GM19455 (cell line): ENCODE data around the gene NCOA4.
A peak's percentile ranks its signal among the peaks of the same experiment; 100 is the strongest.
"Not testable (repeated sequence)": the region's sequence is repeated elsewhere in the genome, so short reads cannot be mapped to it uniquely, and the experiment has no call there.

ENCODE experiments used
- ATAC-seq: cut with Tn5 transposase; IDR thresholded peaks from one replicate; pipeline ENCODE4 v1.9.1; 2021; ENCODE audit not compliant: unreplicated experiment

The NCOA4 gene

DNA sequence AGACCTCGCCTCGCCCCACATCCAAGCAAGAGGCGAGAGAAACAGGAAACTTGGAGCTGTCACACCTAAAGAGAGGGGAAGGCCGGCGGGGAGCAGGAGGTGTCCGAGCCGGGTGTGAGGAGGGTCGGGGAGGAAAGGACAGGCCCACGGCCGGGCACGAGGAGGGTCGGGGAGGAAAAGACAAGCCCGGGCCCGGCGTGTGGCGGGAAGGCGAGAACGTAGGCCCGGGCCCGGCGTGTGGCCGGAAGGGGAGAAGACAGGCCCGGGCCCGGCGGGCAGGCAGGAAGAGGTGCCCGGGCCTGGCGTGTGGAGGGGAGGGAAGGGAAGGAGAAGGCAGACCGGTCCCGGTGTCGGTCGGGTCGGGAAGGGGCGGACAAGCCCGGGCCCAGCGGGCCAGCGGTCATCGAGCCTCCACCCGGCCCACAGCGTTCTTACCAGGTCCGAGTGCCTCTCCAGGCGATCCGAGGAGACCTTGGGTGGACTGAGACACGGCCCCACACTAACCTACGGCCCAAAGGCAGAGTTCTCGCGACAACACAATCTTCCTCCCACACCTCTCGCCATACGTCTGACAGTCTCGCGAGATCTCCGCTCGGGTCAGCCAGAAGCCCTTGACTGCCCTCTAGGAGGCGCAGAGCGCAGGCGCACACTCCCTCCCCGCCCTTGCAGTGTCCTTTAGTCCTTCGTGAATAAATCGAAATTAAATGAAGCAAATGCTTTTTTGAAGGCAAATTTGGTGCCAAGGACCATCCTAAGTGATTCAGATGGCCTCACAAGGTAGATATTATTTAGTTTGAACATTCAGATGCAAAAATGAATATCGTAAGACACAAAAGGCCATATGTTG lies at the start of gene NCOA4:
Gene NCOA4, minus strand, starts transcription at position 533 of the 847 bp plus-strand sequence. CDS start 13,943 bp downstream, outside the sequence.
- peak; percentile 97 for ATAC-seq

DNA sequence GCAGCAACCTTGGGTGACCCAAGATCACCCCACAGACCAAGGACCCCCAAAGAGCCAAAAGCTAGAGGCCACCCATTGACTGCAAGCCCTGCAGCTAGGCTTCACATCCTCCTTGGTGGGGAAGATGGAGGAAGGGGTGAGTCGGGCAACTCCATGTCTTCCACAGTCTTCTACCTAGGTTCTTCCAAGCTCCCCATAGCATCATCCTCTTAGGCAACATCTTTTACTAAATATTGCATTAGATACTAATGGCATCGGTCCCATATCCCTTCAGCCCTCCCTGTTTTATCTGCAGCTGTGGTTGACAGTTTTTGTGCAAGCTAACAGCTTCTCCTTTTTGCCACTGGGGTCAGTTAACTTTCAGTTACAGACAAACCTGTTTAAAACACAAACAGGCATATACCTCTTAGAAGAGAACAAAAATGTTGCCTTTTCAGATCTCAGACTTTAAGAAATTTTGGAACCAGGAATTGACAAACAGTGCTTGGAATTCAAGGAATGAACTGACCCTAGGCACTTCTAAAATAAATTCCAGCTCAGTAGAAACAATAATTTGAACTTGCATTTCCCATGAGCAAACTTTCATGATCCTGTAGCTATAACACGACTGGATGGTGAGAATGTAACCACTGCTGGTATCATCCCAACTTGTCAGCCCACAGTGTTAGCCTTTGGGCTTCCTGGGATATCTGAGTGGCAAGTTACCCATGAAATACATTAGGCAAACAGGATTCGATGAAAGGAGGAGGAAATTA lies 49.6 kb upstream of the NCOA4 start:
- no peak for ATAC-seq

DNA sequence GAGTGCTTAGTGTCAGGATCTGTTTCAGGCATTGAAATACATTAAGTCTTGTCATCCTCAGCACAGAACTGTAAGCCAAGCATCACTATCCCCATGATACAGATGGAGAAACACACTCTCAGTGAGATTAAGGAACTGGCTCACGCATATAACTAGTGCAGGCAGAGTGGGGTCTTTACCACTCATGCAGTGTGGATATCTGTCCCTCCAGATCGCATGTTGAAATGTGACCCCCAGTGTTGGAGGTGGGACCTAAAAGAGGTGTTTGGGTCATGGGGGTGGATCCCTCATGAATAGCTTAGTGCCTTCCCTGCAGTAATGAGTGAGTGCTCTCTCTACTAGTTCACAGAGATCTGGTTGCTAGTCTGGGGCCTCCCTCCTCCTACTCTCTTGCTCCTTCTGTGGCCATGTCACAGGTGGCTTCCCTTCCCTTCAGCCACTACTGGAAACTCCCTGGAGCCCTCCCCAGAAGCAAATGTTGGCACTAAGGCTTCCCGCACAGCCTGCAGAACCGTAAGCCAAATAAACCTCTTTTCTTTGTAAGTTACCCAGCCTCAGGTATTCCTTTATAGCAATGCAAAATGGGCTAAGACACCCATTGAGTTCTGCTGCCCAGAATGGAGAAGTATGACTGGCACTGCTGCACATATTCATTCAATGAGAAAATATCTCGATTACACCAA lies 47.4 kb upstream of the NCOA4 start:
- ATAC-seq = no peak

DNA sequence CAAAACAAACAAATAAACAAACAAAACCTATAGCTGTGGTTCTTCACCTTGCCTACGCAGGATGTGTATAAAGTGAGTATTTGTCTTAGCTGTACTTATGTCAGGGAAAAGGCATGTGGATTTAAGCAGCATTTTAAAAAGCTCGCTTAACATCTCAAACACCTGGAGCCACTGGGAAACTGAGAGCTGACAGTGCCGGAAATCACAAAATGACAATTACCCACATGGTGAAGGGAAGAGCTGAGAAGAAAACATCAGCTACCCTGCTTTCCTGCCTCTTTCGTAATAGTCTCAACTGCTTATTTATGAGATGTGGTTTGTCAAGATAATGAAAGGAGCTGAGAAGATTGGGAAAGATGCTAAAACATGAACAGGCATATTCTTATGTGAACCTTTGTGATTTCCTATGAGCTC lies 46.7 kb upstream of the NCOA4 start:
- ATAC-seq = no peak

DNA sequence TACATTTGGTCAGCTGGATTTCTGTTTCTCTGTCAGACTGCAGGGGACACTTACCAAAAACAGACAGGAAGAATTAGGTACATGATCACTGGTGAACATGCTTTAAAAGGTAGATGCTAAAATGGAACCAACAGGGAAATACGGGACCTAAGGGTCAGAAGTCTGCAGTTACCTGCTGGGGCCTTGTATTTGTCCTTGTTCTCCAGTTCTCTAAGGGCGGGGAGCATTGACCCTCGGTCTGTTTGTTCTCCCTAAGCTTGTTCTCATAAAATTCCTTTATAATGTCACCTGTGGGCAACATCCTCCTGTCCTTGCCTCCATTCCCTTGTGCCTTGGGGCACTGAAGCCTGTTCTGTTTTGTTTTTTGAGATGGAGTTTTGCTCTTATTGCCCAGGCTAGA lies 45.4 kb upstream of the NCOA4 start:
- ATAC-seq = no peak

DNA sequence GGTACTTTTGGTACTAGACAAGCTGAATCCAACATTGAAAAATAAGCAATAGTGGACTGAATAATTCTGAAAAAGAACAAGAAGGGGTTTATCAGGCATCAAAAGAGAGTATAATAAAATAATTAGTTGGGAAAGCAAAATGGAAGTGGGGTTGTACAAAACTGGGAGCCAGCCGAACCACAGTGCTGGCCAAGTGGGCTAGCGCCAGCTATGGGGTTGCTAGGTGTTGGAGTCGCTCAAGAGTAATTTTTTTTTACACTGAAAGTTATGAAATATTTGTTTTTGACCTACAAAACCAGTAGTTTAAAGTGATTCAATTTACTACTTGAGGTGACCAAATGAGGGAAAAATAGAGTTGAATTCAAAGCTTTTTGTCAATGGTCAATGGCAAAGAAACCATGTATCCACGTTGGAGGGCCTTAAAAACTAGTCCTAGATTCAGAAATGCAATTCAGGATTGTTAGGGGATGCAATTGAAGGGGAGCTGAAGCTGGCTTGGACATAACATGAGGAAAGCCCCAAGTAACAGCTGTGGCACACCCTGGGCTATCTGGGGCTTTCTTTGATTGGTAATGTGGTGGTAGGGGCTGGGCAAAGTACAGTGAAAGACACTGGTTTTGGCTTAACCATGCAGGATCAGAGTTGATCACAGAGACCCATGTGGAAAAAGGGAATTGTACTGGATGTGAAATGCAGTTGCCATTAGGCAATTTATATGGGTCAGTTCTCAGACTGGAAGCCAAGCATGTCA lies 43.9 kb upstream of the NCOA4 start:
- ATAC-seq = no peak

DNA sequence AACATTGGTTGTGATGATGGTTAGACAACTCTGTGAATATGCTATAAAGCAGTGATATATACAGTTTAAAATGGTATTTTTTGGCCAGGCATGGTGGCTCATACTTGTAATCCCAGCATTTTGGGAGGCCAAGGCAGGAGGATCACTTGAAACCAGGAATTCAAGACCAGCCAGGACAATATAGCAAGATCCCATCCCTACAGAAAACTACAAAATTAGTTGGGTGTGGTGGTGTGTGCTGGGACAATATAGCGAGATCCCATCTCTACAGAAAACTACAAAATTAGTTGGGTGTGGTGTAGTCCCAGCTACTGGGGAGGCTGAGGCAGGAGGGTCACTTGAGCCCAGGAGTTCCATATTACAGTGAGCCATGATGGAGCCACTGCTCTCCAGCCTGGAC lies 43.1 kb upstream of the NCOA4 start:
- ATAC-seq = no peak

DNA sequence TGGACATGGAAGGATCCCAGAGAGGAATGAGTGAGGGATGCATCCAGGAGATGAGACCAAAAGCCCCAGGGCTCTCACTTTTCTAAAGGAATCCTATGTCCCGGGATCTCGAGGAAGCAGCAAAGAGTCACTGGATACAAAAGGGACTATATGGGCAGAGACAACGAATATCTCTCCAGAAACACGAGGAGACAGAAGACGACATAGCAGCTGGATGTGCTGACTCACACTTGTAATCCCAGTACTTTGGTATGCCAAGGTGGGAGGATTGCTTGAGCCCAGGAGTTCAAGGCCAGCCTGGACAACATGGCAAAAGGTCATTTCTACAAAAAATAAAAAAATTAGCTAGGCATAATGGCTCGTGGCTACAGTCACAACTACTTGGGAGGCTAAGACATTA lies 40.3 kb upstream of the NCOA4 start:
- ATAC-seq = no peak

DNA sequence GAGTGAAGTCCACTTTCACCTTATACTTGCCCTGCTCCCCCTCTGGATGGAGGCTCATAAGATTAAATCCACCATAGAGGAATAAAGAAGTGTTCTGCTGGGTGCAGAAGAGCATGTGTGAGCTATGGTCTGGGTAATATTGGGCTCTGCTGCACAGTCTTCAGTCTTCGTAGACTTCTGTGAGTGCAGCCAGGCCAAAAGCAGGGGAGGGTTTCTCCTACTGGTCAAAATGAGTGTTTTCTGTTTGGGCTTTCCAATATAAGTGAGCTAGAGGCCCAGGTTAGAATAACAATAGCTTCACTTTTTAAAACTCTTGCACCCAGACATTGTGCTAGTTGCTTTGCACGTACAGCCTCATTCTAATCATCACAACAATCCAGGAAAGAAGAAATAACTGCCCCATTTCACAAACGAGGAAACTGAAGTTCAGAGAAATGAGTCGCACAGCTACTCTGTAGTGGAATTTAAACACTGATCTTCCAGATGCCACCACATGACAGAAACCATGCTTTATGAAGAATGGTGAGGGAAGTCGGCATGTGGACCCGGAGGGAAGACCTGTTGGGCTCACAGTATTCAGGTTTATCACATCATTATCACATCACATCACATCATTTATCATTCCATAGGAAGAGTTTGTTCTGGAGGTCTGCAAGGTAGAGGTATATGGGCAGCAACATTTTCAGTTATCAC lies 39.5 kb upstream of the NCOA4 start:
- ATAC-seq = no peak

DNA sequence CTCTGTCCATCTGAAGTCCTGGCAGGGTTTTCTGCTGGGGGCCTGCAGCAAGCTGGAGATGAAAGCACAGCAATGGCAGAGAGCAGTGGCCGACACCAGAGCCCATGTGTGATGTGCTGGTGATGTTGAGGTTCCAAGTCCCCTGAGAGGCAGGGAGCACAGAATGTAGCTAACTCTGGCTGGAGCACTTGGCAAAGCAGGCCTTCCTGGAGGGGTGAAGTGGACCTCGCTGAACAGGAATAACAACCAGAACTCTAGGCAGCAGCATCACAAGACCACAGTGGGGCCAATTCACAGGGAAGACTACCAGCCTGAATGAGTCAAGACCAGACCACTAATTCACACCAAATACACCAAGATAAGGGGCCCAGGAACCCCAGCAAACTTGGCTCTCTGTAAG lies 38.5 kb upstream of the NCOA4 start:
- no peak for ATAC-seq

DNA sequence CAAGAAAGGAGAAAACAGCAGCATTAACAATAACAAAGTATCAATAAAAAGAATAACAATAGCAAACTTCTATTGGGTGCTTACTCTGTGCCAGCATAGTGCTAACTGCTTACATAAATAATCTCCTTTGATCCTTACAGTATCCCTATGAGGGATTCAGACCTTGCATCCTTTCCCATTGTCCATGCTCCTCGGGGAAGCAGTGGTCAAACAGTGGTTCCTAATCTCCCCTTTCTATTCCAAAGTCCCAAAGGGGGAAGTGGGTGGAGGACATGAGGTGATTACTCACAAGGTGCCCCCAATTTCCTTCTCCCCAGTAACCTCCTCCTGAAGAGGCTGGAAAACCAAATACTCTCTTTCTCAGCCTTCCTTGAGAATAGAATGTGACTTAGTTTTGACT lies 37.7 kb upstream of the NCOA4 start:
- ATAC-seq = no peak

DNA sequence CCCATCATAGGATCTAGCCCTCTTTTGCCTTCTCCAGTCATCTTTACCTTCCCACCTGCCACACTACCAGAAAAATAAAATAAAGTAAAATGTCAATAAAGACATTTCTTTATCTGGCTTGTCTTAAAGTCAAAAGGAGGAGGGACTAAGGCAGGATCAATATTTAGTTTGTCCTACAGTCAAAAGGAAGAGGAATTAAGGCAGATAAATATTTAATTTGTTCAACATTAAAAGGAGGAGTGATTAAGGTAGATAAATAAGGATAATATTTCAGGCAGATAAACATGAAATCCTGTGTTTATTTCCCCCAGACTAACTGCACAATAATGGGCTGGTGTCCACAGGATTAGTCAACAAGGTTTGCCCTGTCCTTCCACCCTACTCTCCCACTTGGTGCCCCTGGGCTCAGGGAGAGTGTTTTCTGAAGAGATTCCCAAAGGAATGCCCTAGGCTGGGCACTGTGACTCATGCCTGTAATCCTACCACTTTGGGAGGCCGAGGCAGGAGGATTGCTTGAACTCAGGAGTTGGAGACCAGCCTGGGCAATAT lies 33.9 kb upstream of the NCOA4 start:
- ATAC-seq = no peak

DNA sequence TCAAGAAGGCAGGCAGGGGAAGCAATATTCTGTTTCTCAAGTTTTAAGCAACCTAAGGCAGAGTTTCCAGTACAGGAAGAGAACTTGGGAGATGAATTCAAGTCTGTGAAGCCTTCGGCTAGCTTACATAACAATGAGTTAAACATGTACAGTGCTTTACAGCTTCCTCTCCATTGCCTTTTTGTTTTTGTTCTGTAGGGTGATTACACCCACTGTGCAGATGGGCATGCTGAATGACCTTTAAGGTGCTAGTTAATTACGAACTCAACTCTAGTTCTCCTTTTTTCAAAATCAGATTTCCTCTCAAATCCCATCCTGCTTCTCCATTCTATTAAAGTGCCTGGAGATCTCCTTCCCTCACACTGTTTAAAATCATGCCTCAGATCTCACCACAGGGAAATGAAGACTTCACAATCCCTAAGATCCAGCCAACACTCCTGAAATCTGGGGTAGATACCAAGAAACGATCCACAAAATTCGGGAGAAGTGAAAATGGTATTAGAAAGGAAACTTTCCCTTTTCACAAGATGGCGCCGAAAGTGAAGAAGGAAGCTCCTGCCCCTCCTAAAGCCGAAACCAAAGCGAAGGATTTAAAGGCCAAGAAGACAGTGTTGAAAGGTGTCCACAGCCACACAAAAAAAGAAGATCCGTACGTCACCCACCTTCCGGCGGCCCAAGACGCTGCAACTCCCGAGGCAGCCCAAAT lies 32.5 kb upstream of the NCOA4 start:
- no peak for ATAC-seq

DNA sequence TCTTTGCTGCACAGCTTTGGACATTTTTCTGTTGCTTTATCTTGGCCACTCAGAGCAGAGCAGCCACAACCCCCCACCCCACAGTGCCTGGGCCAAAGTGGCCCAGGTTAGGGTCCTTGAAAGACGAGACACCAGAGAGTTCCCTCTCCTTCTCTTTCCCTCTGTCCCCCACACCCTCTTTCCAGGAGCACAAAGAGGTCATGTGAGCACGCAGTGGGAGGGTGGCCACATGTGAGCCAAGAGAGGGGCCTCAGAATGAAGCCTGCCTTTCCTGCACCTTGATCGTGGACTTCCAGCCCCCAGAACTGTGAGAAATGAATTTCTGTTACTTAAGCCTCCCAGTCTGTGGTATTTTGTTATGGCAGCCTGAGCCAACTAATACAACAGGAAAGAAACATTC lies 30.3 kb upstream of the NCOA4 start:
- ATAC-seq = no peak

DNA sequence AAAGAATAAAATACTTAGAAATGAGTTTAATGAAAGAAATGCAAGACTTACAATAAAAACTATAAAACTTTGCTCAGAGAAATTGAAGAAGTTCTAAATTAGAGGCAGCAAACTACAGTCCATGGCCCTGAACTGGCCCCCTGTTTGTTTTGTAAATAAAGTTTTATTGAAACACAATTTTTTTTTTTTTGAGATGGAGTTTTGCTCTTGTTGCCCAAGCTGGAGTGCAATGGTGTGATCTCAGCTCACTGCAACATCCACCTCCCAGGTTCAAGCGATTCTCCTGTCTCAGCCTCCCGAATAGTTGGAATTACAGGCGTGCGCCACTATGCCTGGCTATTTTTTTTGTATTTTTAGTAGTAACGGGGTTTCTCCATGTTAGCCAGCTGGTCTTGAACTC lies 27.5 kb upstream of the NCOA4 start:
- ATAC-seq = not testable (repeated sequence)

DNA sequence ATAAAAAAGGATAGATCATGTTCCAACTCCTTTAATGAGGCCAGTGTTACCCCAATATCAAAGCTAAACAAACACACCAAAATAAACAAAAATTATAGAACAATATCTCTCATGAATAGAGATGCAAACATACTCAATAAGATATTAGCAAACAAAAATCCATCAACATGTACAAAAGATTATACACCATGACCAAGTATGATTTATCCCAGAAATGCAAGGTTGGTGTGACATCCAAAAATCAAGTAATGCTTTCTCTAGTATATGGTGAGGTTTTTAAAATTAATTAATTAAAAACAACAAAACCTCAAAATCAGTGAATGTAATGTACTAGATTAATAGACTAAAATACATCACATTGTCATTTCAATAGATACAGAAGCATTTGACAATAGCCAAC lies 26.6 kb upstream of the NCOA4 start:
- no peak for ATAC-seq

DNA sequence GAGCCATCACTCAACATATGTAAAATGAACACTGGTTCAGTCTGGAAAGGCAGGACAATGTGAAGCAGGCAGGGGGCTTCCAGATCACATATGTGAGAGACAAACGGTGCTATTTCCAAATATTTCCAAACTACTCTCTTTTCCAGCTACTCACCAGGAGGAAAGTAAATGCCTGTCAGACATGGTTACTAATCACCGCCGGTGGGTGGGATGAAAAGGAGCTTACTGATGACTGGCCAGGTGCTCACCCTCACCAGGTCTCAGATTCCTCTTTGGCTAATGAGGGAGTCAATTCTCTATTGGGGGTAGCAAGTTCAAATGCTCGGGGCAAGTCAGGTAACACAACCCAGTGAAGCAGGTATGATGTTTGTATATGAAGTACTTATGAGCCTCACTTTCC lies 25.3 kb upstream of the NCOA4 start:
- ATAC-seq = no peak

DNA sequence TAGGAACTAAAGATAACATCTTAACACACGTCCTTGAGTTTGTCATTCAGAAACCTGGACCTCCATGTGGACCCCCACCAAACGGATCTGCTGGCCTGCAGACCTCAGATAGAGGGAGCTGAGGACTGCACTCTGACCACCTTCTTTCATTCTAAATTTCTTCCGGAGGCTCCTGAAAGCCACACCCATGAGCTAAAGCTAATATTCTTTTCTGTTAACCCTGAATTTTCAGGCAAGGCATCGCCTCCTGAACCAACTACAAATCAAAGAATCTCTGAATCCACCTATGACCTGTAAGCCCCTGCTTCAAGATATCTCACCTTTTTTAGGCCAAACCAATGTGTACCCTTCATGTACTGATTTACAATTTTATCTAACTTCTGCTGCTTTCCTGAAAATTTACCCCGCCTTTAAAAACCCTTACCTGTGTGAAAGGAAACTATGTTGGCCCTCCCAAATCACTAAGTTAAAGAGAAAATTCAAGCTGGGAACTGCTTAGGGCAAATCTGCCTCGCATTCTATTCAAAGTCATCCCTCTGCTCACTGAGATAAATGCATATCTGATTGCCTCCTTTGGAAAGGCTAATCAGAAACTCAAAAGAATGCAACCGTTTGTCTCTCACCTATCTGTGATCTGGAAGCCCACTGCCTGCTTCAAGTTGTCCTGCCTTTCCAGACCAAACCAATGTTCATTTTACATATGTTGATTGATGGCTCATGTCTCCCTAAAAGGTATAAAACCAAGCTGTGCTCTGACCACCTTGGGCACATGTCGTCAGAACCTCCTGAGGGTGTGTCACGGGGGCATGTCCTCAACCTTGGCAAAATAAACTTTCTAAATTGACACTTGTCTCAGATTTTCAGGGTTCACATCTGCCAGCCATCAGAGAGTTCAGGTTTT lies 23.4 kb upstream of the NCOA4 start:
- ATAC-seq = no peak
